Brain microvascular endothelial cell (primary cell): Measurements from ENCODE around the gene UBE2G2.

ENCODE experiments used
- DNase-seq: peaks from one replicate; pipeline ENCODE4 v3.0.0-alpha.2; 2020
- H3K27ac ChIP-seq: fragments of 250-450 bp; sonication (Bioruptor Pico); 2 replicates; pipeline ENCODE4 v1.5.1; 2020; ENCODE audit warnings: mild to moderate bottlenecking, moderate library complexity
- H3K27me3 ChIP-seq: fragments of 250-450 bp; sonication (Bioruptor Pico); replicated peaks from 2 replicates; pipeline ENCODE4 v1.5.1; 2020; ENCODE audit warnings: mild to moderate bottlenecking
- H3K36me3 ChIP-seq: fragments of 250-450 bp; sonication (Bioruptor Pico); replicated peaks from 2 replicates; pipeline ENCODE4 v1.5.1; 2020; ENCODE audit warnings: mild to moderate bottlenecking
- H3K4me3 ChIP-seq: 2 replicates; pipeline ENCODE4 v1.5.1; 2011; ENCODE audit warnings: low read depth, mild to moderate bottlenecking, control low read depth, low read length, moderate library complexity
- CTCF ChIP-seq: IDR thresholded peaks from 2 replicates; pipeline ENCODE4 v1.5.1; 2011; ENCODE audit warnings: low read depth, mild to moderate bottlenecking, moderate library complexity, low read length, control low read depth, inconsistent platforms; ENCODE audit errors: missing control alignments
- in situ Hi-C: cut with HindIII; loops from 2 replicates; pipeline ENCODE4 v1.10.0; 2017; ENCODE audit warnings: low sequenced_read_pairs, low pct_ligation_motif_present

Gene UBE2G2

GRCh38 chr21:44761747-44762208 lies 39.8 kb downstream of the UBE2G2 start:
- Histone ChIP-seq H3K27me3 (no peaks in the 10 kb centered on the region), H3K36me3 (no peaks in the 10 kb centered on the region), H3K4me3 (no peak overlapping the region), H3K27ac (no peak overlapping the region)
- DNase-seq = no peak
- in situ Hi-C loops = no loop called here
- no peak for TF ChIP-seq CTCF

- in situ Hi-C loops = no loop called here
- DNase-seq = no peak
- Histone ChIP-seq H3K27ac (no peak overlapping the region), H3K36me3 (no peaks in the 10 kb centered on the region), H3K4me3 (no peak overlapping the region), H3K27me3 (no peaks in the 10 kb centered on the region)
- TF ChIP-seq CTCF = peak; percentile 49
These were observed 40.5 kb downstream of the UBE2G2 start for GRCh38 chr21:44761011-44761729.

- no peak for TF ChIP-seq CTCF
- Histone ChIP-seq H3K36me3 (no peaks in the 10 kb centered on the region), H3K27me3 (no peaks in the 10 kb centered on the region), H3K27ac (no peak overlapping the region), H3K4me3 (no peak overlapping the region)
- in situ Hi-C loops = no loop called here
- DNase-seq = no peak
These were observed 41.2 kb downstream of the UBE2G2 start for GRCh38 chr21:44760376-44760775.

GRCh38 chr21:44759628-44760285 lies 41.9 kb downstream of the UBE2G2 start:
- in situ Hi-C loops = no loop called here
- no peak for TF ChIP-seq CTCF
- no peaks in the 10 kb centered on the region for H3K36me3 ChIP-seq
- H3K27ac ChIP-seq = no peak overlapping the region
- no peak overlapping the region for H3K4me3 ChIP-seq
- no peak for DNase-seq
- H3K27me3 ChIP-seq = no peaks in the 10 kb centered on the region

GRCh38 chr21:44758781-44759627 lies 42.6 kb downstream of the UBE2G2 start:
- in situ Hi-C loops = no loop called here
- H3K36me3 ChIP-seq = no peaks in the 10 kb centered on the region
- no peak for TF ChIP-seq CTCF
- H3K27me3 ChIP-seq = no peaks in the 10 kb centered on the region
- no peak for DNase-seq
- no peak overlapping the region for H3K4me3 ChIP-seq
- H3K27ac ChIP-seq = no peak overlapping the region
